GM18502 (cell line): ENCODE results near the gene ACOX2.
A peak's percentile ranks its signal among the peaks of the same experiment; 100 is the strongest.

Source experiments
- ATAC-seq: cut with Tn5 transposase; IDR thresholded peaks from one replicate; pipeline ENCODE4 v1.9.1; 2021; ENCODE audit warnings: mild to moderate bottlenecking; ENCODE audit not compliant: unreplicated experiment, poor library complexity

The ACOX2 gene

GRCh38 chr3:58478781-58479180 lies 58.2 kb downstream of the ACOX2 start:
- no peak for ATAC-seq

DNA sequence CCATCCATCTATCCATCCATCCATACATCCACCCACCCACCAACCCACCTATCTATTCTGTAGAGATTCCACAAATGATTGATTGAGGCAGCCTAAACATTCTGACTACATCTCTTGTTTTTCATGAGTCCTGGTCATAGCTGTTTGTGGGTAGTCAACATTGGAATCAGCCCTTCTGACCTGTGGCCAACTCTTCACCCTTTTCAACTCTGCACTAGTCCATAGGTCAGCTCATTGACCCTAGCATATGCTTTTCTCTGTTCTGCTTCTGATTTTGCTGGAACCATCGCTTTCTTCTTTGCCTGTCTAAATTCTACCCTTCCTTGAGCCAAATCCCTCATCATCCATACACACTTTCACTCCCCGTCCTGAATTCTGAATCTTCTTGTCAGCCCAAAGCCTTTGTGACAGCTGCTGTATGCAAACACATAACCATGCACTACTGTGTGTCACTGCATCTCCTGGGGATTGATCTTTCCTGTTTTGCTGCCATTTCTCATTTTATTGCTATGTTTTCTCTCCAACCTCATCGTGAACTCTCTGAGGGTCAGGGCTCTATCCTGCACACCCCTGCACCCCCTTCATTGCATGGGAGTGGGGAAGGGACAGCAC lies 61.9 kb downstream of the ACOX2 start:
- ATAC-seq: no peak

- no peak for ATAC-seq
Measured at GRCh38 chr3:58474348-58474911, 62.6 kb downstream of the ACOX2 start.

GRCh38 chr3:58473275-58473674 lies 63.7 kb downstream of the ACOX2 start:
- ATAC-seq: no peak

DNA sequence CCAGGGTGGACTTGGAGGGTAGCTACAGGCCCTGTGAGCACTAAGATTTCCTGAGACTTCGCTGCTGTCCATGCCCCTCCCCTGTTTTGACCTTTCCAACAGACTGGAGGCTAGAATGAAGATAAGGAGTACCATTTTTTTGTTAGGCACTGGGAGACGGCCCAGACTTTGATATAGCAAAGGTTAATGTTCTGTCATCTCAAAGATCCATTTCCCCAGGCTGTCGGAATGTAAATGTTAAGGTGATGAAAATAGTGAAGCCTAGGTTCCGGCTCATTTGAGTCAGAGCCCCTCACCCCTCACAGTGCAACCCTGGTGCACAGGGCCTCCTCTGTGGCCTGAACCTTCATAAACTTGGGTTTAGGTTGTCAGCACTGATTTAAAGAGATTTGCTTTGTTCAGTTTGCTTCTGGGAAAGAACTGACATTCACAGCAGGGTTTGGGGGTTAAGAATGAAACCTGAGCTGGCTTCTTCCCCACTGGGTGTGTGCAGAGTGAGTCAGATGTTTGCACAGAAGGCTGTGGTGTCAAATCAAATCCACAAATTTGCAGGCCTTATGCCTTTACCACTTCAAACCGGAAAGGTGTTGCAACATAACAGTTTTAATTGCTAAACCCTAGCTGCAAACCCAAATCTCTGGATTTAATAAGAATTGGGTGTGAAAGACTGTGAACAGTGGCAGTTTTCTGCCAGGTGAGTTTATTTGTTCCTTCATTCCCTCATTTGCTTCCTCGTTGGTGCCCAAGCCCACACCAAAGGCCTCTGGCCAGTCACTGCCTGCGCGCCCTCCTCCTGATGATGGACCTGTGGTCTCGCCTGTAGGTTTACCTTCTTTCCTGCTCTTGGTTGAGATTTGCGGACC lies 65.7 kb downstream of the ACOX2 start:
- ATAC-seq: peak; percentile 50

GRCh38 chr3:58470363-58471024 lies 66.5 kb downstream of the ACOX2 start:
- ATAC-seq: no peak

DNA sequence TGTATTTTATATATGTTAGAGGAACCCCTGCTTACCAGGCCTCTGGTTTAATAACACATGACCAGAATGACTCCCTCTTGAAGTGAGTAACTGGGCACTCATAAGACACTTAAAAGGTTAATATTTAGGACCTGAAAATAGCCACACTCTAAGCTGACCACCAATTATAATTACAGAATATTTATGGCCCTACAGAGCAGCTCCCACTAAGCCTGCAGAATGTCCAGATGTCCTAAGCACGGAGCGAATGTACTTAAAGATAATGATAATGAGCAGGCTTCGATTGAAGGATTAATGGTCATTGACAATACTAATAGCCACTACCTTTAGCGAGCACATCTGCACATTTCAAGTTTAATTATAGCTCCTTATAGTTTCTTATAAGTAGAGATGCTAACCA lies 67.9 kb downstream of the ACOX2 start:
- ATAC-seq: no peak

DNA sequence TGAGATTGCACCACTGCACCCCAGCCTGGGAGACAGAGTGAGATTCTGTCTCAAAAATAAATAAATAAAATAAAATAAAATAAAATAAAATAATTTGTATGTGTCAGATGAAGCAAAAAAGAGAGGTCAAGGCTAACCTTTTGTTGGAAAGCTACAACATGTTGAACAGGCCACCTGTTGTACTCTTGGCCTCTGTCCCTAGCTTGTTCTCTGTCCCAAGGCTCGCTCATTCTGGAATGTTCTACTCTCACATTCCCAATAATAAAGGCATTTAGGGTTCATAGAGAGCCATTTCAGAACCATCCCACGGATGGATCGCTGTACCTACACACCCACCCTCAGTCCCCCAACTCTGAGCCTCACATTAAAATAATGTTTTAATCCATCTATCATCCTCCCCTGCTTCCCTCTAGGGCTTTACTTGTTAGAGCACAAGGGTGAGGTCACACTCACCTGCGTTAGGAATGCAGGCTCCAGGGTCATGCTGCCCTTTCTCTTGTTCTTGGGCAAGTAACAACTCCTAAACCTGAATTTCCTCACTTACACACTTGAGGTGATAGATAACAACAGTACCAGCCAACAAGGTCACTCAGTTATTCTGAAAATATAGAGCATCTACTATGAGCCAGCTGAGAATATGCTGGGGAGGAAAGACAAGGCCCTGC lies 70.0 kb downstream of the ACOX2 start:
- ATAC-seq: no peak

DNA sequence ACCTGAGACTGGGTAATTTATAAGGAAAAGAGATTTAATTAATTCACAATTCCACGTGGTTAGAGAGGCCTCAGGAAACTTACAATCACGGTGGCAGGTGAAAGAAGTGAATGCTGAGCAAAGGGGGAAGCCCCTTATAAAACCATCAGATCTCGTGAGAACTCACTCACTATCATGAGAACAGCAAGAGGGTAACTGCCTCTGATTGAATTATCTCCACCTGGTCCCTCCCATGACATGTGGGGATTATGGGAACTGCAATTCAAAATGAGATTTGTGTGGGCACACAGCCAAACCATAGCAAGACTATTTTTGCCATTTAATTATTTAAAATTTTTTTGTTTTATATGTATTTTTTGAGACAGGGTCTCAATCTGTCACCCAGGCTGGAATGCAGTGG lies 72.1 kb downstream of the ACOX2 start:
- ATAC-seq: no peak

- ATAC-seq: no peak
Measured at GRCh38 chr3:58463942-58464271, 73.1 kb downstream of the ACOX2 start.

DNA sequence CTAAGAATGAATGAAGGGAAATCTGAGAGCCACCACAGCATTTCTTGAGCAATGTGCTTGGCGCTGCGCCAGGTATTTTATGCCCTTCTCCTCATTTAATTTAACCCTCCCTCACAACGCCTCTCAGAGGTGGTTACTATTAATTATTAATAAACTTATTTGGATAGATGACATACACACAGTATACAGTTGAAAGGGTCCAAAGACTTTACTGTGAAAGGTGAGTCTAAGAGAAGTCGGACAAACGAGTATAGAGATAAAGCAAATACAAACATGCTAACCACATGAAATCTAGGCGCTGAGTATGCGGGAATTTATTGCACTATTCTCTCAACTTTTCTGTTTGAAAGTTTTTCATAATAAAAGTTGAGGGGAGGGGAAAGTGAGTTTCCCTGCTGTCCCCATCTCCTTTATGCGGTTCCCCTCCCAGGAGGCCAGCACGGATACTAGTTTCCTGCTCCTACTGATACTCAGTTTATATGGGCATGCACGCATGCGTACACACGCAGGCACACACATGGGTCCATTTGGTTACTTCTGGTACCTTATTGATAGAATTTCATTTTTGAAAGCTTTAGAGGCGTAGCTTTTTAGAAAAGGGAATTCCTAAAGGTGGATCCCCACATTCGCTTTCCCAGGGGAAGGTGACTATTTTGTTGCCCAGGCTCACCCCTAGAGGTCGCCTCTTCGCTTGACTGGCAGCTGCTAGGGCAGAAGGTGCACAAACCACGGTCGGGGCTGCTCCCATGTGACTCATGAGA lies 73.6 kb downstream of the ACOX2 start:
- ATAC-seq: peak; percentile 96

DNA sequence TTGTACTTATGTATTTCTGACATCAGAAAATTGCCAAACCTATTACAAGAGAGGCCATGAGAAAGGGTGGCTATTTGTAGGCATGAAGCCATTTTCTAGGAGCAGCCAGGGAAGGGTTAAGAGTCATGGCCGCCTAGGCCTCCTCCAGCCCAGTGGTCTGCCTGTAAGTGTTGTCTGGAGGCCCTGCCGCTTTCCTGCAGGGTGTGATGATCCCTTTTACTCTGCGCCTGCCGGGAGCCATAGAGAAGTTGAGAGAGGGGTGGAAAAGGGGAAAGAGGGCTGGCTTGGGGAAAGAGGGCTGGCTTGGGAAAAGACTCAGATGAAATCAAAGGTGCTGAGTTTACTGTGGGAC lies 74.2 kb downstream of the ACOX2 start:
- no peak for ATAC-seq

- no peak for ATAC-seq
Measured at GRCh38 chr3:58459160-58459559, 77.8 kb downstream of the ACOX2 start.
